ENCODE measurements around the gene HNRNPH3.

HNRNPH3 gene

DNA sequence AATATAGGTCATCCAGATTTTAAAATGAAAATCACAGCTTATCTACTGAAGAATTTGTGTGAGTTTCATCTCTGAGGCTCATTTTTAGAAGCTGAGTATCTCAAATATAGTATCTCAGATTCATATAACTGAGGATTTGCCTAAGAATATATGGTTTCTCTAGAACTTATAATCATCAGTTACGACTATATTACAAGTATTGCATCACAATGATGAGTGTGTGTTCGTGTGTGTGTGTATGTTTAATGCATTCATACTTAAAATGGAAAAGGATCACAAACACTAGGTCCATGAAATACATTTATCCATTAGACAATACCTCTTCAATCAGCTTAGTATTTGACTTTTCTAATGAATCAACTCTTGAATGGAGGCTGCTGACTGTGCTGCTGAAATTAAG is 53.9 kb downstream of the HNRNPH3 start:
- DNase-seq = no peak

Measured in hypothalamus (tissue), 51 donors.